8988T (cell line): Measurements from ENCODE around the gene OSBPL1A.

Experiments used
- DNase-seq: peaks from one replicate; pipeline ENCODE4 v3.0.0; 2011

OSBPL1A gene

DNA sequence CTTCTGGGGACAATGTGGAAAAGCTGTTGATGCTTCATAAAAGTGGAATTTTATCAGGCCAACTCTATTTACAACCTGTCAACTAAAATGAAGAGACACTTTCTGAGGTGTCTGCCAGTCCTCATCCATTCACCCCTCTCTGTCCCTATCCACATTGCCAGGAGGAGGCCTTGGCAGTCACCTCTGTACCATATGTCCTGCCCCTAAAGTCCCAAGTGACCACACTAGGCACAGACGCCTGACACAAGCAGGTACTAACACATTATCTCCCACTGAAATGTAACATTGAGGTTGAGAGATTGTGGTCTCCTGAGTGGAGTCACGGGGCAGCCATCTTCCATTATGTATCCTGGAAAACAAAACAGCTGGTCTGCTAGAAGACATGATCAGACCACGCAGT, 71.4 kb downstream of the OSBPL1A start:
- no peak for DNase-seq

GRCh38 chr18:24322584-24323136, 75.0 kb downstream of the OSBPL1A start:
- no peak for DNase-seq

- no peak for DNase-seq
Measured at GRCh38 chr18:24321071-24321470, 76.6 kb downstream of the OSBPL1A start.

GRCh38 chr18:24319757-24320156, 77.9 kb downstream of the OSBPL1A start:
- no peak for DNase-seq

DNA sequence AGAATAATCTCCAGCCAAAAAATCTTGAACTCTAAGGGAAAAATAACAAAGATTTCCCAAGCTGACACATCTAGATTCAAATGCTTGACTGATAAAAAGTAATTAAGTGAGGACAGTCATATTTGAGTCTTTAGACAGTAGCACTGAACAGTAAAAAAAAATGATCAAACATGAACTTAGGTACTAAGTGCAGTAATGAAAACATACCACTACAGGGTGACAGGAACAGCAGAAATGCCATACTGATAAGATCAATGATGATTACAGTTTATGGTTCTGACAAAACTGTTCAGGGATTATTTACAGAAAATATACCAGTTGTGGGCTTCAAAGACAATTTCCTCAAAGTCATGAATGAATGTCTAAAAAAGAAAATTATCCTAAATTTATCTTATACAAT, 80.3 kb downstream of the OSBPL1A start:
- no peak for DNase-seq

DNA sequence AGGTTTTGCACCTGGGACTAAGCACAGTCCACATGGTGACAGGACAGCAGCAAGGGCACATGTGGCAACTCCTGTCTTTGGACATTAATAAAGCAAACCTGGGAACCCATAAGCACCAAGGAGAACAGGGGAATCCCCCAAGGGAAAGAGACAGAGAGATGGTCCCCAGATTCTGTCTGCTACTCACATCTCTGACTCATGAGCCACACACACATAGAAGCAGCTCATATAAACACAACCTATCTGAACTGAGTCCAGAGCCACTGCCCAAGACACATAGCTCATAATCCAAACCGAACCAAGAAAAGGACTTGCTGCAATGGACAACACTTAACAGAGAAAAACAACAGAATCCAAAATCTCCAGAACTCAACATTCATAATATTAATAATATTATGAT, 82.5 kb downstream of the OSBPL1A start:
- no peak for DNase-seq

GRCh38 chr18:24306201-24306600, 91.4 kb downstream of the OSBPL1A start:
- DNase-seq: no peak

DNA sequence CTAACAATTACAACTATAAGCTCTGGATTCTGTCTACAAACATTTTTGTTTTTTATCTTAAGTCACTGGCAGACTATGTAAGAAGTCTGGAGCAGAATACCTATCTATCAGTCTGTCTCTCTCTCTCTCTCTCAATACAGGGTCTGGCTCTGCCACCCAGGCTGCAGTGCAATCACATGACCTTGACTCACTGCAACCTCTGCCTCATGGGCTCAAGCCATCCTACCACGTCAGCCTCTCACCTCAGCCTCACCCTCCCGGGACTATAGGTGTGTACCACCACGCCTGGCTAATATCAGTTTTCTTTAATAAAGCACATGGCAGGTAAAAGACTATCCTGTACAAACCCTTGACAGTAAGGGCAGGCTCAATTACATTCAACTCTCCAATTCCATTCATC, 96.9 kb downstream of the OSBPL1A start:
- DNase-seq: no peak

DNA sequence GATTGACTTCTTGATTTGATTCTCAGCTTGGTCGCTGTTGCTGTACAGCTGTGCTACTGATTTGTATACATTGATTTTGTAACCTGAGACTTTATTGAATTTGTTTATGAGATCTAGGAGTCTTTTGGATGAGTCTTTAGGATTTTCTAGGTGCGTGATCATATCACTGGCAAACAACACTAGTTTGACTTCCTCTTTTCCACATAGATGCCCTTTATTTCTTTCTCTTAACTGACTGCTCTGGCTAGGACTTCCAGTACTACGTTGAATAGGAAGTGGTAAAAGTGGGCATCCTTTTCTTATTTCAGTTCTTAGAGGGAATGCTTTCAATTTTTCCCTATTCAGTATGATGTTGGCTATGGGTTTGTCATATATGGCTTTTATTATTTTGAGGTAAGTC, 101.3 kb downstream of the OSBPL1A start:
- no peak for DNase-seq

DNA sequence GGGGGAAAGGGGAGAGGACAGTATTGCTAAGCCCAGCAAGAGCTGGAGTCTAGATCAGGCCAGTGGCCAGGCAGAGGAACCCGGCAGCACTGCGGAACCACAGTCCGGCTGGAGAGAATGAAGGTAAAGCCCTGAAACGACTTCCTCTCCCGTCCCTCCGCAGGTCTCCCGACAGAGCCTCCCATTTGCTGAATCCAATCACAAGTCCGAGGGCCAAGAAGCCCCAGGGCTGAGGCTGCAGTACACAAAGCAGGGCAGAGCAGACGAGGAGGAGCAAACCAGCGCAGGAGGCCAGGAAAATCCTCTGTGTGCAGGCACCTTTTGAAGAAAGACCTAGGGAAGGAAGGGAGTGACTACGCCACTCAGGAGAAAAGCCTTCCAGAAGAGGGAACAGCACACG, 104.4 kb downstream of the OSBPL1A start:
- no peak for DNase-seq

- DNase-seq: no peak
Measured at GRCh38 chr18:24278591-24278990, 119.0 kb downstream of the OSBPL1A start.

GRCh38 chr18:24277516-24278195, 120.0 kb downstream of the OSBPL1A start:
- no peak for DNase-seq

- no peak for DNase-seq
Measured at GRCh38 chr18:24276994-24277393, 120.6 kb downstream of the OSBPL1A start.

- DNase-seq: no peak
Measured at GRCh38 chr18:24274837-24275236, 122.8 kb downstream of the OSBPL1A start.

DNA sequence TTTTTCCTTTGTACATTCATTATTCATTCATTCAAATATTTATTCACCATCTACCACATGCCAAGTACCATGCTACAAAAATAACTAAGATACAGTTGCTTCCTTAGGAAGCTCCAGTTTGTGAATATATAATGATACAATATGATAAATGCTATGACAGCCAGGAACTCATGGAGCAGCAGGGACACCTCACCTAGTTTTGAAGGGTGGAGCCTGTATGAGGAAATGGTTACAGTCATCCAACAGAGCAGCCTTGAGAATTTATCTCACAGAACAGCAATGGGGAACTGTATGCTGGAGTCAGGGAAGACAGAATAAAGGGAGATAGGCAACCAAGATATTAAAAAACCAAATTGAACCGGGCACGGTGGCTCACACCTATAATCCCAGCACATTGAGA, 124.0 kb downstream of the OSBPL1A start:
- peak; percentile 44 for DNase-seq

DNA sequence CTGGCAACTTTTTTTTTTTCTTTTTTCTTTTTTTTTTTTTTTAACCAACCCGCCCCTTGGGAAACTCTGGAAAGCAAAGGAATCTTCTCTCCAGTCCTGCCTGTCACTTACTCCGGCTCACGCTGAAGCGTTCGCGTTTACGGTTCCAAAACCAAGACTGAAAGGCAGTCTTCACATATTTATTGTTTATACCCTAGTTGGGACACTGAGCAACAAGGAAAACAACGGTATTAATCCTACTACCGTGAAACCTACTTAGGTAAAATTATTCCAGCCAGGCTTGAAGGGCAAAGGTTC, 125.4 kb downstream of the OSBPL1A start:
- no peak for DNase-seq

GRCh38 chr18:24271381-24272228, 126.0 kb downstream of the OSBPL1A start:
- DNase-seq: peak; percentile 96

GRCh38 chr18:24270937-24271380, 126.7 kb downstream of the OSBPL1A start:
- DNase-seq: peak; percentile 46

- DNase-seq: no peak
Measured at GRCh38 chr18:24270358-24270936, 127.2 kb downstream of the OSBPL1A start.

DNA sequence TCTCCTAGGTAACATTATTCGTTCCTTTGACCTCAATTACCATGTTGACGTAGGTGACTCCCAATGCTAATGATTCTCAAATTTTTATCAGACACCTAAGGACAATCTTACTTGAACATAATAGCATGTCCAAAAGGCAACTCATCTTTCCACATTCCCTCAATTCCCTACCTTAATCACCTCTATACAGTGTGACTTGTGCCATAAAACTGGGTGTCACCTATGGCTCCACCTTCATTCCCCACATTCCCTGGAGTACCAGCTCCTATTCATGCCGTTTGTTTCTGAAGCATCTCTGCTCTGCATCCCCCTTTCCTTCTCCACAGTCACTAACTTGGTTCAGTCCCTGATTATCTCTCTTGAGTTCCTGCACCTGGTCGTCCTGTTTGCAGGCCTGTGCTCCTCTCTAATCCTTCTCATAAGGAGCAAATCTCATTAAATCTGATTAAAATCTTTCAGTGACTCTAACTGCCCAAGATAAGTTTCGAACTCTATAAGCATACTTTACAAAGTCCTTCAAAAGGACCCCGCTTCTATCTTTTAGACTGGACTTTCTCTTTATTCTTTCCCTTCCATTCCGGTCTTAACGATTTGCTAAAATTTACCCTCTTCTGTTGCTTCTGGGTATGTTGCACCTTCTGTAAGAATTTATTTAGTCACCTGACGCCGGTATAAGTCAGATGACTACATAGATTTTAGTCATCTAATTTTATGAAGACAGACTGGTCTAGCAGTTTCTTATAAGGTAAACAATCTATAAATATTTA, 128.7 kb downstream of the OSBPL1A start:
- no peak for DNase-seq

DNA sequence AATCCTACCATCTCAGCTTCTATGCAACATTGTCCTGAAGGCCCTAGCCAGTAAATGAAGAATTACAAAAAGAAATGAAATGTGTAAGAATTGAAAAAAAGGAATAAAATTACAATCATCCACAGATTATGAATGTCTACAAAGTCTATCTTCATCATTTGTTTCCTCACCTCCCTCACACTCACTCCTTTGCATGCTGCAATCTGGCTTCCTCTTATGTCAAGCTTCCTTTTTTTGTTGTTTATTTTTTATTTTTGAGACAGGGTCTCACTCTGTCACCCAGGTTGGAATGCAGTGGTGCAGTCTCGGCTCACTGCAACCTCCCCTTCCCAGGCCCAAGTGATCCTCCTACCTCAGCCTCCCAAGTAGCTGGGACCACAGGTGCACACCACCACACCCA, 129.7 kb downstream of the OSBPL1A start:
- DNase-seq: no peak

GRCh38 chr18:24266131-24266530, 131.5 kb downstream of the OSBPL1A start:
- no peak for DNase-seq

GRCh38 chr18:24265502-24266064, 132.0 kb downstream of the OSBPL1A start:
- no peak for DNase-seq
